HL-60/S4 (cell line): ENCODE data around the gene RIPOR3.
"Not testable (repeated sequence)": the region's sequence is repeated elsewhere in the genome, so short reads cannot be mapped to it uniquely, and the experiment has no call there.

Experiments used
- in situ Hi-C: fragments of 300-500 bp; cut with MboI; formaldehyde crosslinking; loops from 2 replicates; pipeline ENCODE4 v1.14.3; 2022; ENCODE audit warnings: low sequenced_read_pairs

RIPOR3 gene

DNA sequence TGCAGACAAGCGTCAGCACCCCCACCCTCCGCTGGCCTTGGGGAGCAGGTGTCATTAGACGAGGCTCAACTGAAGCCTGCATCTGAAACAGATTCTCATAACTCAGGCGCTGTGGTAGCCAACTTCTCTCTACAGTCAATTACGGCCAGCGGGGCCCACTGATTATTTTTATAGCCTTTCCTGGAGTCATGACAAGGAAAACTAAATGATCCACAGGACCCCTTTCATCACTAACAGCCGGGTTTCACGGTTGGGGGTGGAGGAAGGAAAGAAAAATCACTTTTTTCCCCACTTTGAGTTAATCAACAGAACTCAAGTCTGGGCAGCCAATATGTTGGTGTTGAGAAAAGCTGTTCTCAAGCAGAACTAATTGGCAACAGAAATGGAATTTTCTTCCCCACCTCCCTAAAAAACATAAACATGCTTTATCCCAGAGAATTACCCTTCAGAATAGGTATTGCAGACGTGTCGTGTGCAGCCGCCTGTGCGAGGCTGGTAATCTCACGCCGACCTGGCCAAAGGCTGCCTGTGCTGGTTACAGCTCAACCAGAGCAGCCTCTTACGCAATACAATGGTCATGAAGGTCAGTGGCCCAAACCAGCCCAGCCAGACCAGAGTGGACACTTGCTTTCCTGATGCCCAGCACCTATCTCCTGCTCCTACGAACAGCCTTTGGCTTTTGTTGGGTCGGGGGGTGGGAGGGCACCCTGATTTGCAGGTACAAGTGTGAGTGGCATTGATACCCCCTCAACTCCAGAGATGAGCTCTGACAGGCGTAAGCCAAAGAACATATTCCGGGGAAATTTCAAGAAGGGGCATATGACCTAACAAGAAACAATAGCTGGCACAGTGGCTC, 11.0 kb downstream of the RIPOR3 start:
- in situ Hi-C loops: no loop called here

DNA sequence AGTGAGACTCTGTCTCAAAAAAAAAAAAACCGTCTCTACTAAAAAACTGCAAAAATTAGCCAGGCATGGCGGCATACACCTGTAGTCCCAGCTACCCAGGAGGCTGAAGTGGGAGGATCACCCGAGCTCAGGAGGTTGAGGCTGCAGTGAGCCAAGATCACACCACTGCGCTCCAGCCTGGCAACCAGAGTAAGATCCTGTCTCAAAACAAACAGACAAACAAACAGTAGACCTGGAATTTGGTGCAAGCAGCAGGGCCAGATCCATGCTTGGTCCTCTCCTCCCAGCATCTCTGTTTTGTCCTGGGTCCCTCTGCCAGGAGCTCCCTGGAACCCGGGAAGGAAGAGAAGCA, 11.6 kb downstream of the RIPOR3 start:
- in situ Hi-C loops: no loop called here

DNA sequence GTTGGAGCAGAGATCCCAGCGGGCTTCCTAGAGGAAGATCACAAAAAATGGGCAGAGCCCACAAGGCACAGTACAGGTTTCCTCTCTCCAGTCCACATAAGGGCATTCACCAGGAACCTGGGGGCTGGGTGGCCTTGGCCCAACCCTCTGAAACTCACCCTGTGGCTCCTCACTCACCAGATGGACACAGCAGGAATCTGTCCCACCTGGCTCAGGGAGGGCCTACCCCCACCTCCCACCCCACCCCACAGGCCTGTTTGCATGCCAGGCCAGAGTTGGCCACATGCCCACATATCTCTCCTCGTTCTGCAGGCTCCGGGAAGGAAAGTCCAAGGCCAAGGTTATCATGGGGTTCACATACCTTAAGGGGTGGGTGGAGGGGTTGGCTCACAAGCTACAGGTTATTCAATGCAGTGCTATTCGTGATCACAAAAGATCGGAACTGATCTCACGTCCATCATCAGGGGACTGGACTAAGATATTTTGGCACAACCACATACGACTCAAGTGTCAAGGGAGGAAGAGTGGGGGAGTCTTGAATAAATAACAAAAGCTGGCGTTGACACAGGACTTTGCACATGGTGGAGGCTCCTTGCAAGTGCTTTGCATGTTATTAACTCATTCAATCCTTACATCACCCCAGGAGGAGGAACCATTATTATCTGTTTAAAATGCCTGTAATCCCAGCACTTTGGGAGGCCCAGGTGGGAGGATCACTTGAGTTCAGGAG, 13.0 kb downstream of the RIPOR3 start:
- in situ Hi-C loops: no loop called here

DNA sequence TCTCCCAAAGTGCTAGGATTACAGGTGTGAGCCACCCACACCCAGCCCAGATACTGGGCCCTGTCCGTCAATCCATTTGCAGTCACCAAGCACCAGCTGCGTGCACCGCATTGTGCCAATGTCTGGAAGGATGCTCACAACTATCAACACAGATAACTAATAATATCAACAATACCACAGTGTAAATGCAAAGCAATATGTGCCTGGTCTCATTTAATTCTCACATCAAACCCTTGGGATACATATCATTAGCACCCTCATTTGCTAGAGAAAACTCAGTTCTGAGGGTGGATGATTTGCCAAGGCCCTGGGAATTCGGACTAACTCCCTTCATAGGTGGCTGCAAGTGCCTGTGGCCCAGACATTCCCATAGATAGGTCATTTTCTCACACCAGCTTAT, 14.5 kb downstream of the RIPOR3 start:
- in situ Hi-C loops: no loop called here

DNA sequence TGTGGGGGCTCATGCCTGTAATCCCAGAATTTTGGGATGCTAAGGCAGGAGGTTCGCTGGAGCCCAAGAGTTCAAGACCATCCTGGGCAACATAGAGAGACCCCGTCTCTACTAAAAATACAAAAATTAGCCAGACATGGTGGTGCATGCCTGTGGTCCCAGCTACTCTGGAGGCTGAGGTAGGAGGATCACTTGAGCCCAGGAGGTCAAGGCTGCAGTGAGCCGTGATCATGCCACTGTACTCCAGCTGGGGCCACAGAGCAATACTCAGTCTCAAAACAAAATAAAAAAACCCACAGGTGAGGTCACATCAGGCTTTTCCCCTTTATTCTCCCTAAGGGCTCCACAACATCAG, 15.0 kb downstream of the RIPOR3 start:
- in situ Hi-C loops: not testable (repeated sequence)

DNA sequence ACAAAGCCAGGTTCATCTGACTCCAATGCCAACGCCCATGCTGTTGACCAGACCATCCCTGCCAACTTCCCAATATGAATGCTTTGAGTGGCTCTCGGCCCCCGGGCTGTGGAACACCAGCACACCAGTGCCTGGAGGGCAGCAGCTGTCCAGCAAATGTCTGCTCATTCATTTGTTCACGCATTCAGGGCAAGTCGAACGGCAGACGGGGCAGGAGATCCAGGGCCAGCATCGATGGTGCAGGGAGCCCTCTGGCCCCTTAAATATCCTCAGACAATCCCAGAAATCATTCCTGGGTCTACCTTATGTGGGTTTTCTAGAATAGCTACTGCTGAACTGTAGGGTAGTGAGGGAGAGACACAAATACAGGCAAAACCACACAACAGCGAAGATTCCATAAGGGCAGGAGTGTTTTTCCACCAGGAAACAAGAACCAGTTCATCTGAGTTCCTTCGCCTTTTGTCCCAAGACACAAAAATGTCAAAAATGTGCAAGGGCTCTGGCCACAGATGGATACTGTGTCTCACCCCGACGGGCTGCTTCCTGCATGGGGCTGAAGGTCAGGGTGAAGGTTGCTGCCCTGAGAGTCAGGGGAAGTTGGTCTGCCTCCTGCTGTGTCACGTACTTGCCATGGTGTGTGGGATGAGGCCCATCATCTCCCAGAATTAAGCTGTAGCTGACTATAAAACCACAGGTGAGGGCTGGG, 15.5 kb downstream of the RIPOR3 start:
- in situ Hi-C loops: no loop called here

DNA sequence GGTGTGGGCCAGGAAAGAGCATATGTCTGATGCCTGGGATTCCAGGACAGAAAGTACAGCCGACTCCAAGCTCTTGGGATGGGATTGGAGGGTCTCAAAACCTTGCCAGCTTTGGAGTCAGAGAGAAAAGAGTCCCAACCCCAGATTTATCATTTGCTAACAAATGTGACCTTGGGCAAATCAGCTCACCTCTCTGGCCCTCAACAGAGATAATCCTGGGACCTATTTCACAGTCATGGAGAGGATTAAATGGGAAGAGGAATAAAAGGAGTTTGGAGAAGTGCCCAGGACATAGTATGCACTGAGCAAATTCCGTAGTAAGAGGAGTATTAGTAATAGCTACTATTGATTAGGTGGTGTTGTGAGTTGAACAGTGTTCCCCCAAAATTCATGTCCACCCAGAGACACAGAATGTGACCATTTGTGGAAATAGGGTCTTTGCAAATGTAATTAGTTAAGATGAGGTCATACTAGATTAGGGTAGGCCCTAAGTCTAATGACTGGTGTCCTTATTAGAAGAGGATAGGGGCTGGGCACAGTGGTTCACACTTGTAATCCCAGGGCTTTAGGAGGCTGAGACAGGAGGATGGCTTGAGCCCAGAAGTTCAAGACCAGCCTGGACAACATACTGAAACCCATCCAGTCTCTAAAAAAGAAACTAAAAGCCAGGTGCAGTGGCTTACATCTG, 17.1 kb downstream of the RIPOR3 start:
- in situ Hi-C loops: no loop called here

DNA sequence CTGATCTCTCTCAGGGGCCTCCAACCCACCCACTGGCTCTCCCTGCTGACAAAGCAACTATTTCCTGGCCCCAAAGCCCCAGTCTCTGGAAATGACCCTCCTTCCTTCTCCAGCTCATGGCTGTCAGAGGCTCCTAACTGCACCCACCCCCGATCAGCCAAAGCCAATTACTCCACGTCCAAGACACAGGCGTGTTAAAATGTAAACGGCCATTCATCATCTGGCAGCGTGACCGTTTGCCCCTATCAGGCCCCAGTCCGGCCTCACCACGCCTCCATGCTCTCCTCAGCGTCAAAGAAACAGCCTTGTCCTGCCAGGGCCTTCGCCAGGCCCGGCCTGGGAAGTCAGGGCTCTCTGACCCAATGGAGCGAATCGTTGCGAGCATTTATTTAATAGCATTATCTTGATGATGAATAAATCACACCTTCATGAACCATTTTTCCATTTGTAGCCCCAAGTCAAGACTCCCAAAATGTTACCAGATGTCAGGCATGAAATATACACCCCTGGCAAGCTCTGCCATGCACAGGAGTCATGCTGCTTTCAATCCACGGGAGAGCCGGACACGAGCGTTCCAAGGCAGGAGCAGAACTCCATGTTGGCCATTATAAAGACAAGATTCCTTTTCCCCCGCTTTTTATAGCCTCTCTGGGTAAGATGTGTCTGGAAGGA, 17.7 kb downstream of the RIPOR3 start:
- in situ Hi-C loops: no loop called here

DNA sequence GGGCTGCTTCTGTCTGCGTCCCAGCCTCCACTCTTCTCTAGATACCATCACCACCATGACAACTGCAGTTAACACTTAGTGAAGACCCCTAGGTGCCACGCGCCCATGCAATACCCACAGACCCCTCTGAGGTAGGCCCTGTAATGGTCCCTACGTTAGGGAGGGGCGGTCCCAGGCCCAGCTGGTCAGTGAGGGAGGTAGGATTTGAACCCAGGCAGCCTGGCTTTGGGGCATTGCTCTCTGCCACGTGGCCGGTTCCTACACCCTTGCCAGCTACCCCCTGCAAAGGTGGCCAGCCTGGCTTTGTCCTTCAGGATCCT, 18.2 kb downstream of the RIPOR3 start:
- in situ Hi-C loops: no loop called here

DNA sequence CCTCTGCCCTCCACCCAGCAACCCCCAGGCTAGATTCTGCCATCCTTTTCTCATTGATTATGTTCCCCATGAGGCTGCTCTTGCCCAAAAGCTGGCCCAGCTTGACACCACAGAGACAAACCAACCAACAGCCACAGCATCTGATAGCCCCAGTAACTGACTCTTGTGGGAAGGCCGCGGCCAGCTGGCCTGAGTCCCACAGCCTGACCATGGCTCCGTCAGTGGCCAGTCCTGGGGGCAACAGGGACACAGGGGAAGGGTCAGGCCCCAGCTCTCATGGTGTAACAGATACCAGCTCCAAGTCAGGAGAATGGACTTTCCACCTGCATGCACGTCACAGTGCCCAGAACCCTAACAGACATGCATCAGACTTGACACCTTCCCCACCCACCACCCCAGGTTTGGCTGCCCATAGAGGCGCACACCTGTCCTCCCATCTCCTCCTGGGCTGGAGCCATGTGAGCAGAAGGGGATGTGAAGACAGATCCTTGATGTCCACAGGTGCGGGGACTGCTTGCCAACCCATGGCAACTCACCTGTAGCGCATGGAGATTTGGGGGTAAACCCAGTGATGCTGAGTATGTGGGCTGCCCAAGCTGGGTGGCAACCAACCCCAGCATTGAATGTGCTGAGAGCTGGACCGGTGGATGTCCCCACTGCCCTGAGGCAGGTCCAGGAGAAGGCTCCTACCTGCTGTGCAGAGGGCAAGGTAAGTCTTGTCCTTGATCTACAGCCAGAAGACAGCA, 18.8 kb downstream of the RIPOR3 start:
- in situ Hi-C loops: no loop called here

DNA sequence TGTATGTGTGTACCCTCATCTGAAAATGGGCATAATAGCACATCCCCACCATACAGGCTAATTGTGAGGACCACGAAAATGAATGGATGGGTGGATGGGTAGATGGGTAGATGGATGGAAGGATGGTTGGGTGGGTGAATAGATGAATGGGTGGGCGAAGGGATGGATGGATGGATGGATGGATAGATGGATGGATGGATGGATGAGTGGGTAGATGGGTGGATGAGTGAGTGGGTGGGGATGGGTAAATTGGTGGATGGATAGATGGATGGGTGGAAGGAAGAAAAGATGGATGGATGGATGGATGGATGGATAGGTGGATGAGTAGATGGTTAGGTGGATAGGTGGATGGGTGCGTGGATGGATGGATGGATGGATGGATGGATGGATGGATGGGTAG, 19.7 kb downstream of the RIPOR3 start:
- in situ Hi-C loops: no loop called here

DNA sequence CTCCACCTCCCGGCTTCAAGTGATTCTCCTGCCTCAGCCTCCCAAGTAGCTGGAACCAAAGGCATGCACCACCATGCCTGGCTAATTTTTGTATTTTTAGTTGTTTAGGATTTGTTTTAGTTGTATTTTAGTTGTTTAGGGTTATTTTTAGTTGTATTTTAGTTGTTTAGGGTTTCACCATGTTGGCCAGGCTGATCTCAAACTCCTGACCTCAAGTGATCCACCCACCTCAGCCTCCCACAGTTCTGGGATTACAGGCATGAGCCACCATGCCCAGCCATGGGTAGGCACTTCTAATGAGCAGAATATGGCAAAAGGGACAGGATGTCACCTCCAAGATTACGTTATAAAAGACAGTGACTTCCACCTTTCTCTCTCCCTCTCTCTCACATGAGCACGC, 20.3 kb downstream of the RIPOR3 start:
- in situ Hi-C loops: not testable (repeated sequence)

DNA sequence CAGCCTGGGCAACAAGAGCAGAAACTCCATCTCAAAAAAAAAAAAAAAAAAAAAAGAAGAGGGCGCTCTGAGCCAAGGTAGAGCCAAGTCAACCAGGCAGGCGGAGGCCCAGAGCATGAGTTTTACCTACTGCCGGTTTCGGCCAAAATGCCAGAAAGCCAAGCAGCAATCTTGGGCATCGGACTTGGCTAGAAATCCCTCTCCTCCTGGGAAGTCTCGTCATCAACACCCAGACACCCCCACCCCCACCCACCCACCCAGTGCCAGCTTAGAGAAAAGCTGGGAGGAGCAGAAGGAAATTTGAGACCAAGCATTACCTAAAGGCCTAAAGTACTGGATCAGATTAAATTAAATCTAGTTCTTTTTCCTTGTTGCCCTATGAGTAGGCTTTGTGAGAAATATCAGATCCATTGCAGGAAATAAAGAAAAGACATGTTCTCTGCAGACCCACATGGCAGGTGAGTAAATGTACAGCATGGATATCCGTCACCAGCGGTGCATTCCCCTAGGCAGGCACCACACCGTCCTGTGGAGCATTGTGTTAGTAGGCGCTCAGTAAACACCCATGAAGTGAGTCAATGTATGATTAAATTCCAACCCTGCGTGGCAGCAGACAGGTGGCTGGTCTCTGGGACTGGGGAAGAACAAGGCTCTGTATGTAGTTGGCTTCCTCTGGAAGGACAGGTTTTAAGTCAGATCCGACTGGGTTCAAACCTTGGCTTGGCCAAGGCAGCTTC, 21.0 kb downstream of the RIPOR3 start:
- in situ Hi-C loops: no loop called here

DNA sequence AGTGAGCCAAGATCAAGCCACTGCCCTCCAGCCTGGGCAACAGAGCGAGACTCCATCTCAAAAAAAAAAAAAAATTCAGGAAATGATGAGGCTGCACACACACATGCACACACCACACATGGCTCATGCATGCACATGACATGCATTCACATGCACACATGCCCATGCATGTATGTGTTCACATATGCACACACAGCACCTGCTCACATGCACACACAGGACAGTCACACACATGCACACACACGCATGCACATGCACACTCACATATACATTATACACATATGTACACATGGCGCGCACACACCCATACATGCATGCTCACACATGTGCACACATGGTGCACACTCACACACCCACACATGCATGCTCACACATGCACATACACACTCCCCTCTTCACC, 22.5 kb downstream of the RIPOR3 start:
- in situ Hi-C loops: no loop called here

DNA sequence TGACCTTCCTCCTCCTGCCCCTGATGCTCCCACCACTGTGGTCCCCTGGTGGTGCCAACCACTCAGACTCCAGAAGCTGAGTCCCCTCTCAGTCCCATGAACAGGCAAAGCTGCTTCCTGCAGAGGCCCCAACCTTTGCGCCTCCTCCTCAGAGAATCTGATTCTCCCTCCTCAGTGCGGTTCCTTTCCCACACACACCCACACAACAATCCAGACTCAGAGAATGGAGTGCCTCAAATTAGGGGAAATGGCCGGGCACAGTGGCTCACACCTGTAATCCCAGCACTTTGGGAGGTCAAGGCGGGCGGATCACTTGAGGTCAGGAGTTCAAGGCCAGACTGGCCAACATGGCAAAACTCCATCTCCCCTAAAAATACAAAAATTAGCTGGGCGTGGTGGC, 23.0 kb downstream of the RIPOR3 start:
- in situ Hi-C loops: no loop called here

DNA sequence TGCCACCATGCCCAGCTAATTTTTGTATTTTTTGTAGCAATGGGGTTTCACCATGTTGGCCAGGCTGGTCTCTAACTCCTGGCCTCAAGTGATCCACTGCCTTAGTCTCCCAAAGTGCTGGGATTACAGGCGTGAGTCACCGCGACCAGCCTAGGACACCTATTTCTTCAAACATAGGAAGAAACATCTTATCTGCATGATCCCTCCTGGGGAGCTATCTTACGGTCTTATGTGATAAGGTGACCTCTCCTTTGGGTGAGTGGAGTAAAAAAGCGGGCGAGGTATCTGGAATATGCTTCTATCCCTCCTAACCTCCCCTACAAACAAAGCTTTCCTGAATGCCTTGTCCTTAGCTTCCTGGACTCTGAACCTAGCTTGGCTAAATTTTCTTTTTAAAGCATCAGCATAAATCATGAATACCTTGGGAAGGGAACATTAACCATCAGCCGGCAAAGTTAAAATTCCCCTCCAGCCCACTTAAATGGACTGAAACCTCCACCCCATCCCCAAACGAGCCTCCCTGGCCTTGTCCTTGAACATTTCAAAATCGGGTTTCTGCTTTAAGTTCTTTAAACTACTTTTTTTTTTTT, 24.5 kb downstream of the RIPOR3 start:
- in situ Hi-C loops: no loop called here

DNA sequence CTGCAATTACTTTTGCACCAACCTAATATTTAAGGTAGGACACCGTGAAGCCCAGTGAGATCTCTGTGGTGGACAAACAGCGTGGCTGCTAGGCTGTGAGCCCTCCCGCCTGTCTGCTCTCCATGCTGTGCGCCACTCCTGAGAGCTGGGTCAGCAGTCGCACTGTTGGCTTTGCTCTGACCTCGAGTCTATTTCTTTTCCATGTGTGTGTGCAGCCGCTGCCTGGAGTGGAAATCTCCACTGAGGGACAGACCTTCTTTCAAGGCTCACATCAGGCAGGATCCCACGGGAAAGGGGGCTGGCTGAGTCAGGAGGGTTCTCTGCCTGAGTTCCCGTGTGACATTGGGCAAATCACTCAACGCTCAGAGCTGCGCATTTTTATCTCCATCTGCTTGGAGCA, 27.1 kb downstream of the RIPOR3 start:
- in situ Hi-C loops: no loop called here

DNA sequence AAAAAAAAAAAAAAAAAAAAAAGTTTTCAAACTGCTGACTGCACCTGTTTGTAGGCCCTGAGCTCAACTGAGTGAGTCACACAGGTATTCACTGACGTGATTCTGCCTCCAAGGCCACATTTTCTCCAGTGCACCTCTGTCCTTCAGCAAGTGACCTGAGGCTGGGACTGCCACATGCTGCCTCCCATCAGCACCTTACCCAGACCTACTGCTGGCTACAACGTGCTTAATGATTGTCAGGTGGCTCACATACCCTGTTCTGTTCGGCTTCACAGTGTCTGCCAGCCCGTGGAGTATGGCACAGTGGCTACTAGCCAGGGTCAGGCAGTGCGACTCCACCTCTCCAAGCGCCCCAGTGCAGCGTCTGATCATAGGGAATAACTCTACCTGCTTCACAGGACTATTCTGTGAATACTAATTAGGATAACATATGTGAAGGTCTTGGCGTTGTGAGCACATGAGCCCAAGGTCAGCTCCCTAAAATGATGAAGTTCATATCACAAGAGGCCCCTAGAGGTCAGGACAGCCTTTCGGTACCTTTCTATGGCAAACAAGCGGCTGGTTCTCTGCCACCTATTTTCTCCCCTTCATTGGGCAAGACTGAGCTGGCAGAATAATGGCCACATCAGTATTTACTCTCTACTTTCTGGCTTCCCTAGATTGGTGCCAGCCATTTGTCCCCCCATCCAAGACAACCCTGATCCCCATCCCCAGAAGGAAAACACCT, 28.1 kb downstream of the RIPOR3 start:
- in situ Hi-C loops: no loop called here
